ENCODE data around the gene WDR33.

DNA sequence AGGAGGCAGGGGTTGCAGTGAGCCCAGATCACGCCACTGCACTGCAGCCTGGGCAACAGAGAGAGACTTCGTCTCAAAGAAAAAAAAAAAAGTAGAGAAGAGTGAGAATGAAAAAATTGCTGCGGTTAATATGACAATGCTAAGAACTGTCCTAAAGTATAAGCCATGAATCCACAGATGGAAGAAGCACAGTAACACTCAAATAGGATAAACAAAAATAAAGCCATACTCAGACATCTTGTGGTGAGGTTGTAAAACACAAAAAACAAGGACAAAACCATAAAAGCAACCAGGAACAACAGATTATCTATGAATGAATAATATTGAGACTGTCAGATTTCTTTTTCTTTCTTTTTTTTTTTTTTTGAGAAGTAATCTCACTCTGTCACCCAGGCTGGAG, 24.0 kb upstream of the WDR33 start:
- TF ChIP-seq, protein P1, sequence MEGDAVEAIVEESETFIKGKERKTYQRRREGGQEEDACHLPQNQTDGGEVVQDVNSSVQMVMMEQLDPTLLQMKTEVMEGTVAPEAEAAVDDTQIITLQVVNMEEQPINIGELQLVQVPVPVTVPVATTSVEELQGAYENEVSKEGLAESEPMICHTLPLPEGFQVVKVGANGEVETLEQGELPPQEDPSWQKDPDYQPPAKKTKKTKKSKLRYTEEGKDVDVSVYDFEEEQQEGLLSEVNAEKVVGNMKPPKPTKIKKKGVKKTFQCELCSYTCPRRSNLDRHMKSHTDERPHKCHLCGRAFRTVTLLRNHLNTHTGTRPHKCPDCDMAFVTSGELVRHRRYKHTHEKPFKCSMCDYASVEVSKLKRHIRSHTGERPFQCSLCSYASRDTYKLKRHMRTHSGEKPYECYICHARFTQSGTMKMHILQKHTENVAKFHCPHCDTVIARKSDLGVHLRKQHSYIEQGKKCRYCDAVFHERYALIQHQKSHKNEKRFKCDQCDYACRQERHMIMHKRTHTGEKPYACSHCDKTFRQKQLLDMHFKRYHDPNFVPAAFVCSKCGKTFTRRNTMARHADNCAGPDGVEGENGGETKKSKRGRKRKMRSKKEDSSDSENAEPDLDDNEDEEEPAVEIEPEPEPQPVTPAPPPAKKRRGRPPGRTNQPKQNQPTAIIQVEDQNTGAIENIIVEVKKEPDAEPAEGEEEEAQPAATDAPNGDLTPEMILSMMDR (IDR thresholded peaks at IDR 0.05; ENCODE audit: low read depth, low read length), result no peak
- TF ChIP-seq EZH2phosphoT487 (IDR thresholded peaks at IDR 0.05; ENCODE audit: low read depth), result no peak

Measured in OCI-LY3 (cell line).